H9 (cell line): Measurements from ENCODE around the gene RANBP17. TPM values are rescaled to one million over a fixed set of nuclear protein-coding genes. Genes with fewer than 3 reads are reported as not detected.

Experiments used
- DNase-seq: peaks from one replicate; pipeline ENCODE4 v3.0.0-alpha.2; 2017
- H2AFZ ChIP-seq: one replicate; pipeline ENCODE4 v1.6.1; 2013; ENCODE audit warnings: mild to moderate bottlenecking, low read length, control low read depth, moderate library complexity
- H2AK5ac ChIP-seq: 2 replicates; pipeline ENCODE4 v1.6.1; 2013; ENCODE audit warnings: low read length, control low read depth, mixed read lengths; ENCODE audit not compliant: insufficient read length
- H2BK120ac ChIP-seq: one replicate; pipeline ENCODE4 v1.6.1; 2013; ENCODE audit warnings: low read depth, mild to moderate bottlenecking, low read length, control low read depth, inconsistent platforms; ENCODE audit not compliant: poor library complexity, severe bottlenecking
- H2BK12ac ChIP-seq: 2 replicates; pipeline ENCODE4 v1.6.1; 2013; ENCODE audit warnings: low read length, control low read depth, mixed read lengths, low read depth; ENCODE audit not compliant: insufficient read length
- H2BK15ac ChIP-seq: 2 replicates; pipeline ENCODE4 v1.6.1; 2013; ENCODE audit warnings: low read depth, low read length, control low read depth
- H2BK20ac ChIP-seq: one replicate; pipeline ENCODE4 v1.6.1; 2013; ENCODE audit warnings: low read depth, mild to moderate bottlenecking, low read length, control low read depth, inconsistent platforms; ENCODE audit not compliant: poor library complexity, severe bottlenecking
- H2BK5ac ChIP-seq: 2 replicates; pipeline ENCODE4 v1.6.1; 2013; ENCODE audit warnings: low read length, control low read depth, mixed read lengths; ENCODE audit not compliant: insufficient read length
- H3K14ac ChIP-seq: 2 replicates; pipeline ENCODE4 v1.6.1; 2013; ENCODE audit warnings: low read length, control low read depth; ENCODE audit not compliant: insufficient read depth
- H3K18ac ChIP-seq: 2 replicates; pipeline ENCODE4 v1.6.1; 2013; ENCODE audit warnings: low read depth, mild to moderate bottlenecking, mixed read lengths, low read length, control low read depth; ENCODE audit not compliant: insufficient read length
- H3K23ac ChIP-seq: 2 replicates; pipeline ENCODE4 v1.6.1; 2013; ENCODE audit warnings: low read length, control low read depth, mixed read lengths, low read depth; ENCODE audit not compliant: insufficient read length
- H3K23me2 ChIP-seq: 2 replicates; pipeline ENCODE4 v1.6.1; 2013; ENCODE audit warnings: low read depth, mild to moderate bottlenecking, mixed read lengths, low read length, control low read depth; ENCODE audit not compliant: insufficient read length, poor library complexity, severe bottlenecking
- H3K27ac ChIP-seq: 2 replicates; pipeline ENCODE4 v1.5.1; 2013; ENCODE audit warnings: low read length, control low read depth, mixed read lengths, low read depth; ENCODE audit not compliant: insufficient read length
- H3K27me3 ChIP-seq: 2 replicates; pipeline ENCODE4 v1.6.1; 2013; ENCODE audit warnings: low read length, control low read depth, inconsistent platforms; ENCODE audit not compliant: insufficient read depth
- H3K4ac ChIP-seq: 2 replicates; pipeline ENCODE4 v1.6.1; 2013; ENCODE audit warnings: low read depth, mild to moderate bottlenecking, control low read depth, inconsistent platforms, low read length, moderate library complexity
- H3K4me1 ChIP-seq: 2 replicates; pipeline ENCODE4 v1.6.1; 2013; ENCODE audit warnings: low read length, control low read depth, inconsistent platforms; ENCODE audit not compliant: insufficient read depth
- H3K4me2 ChIP-seq: 2 replicates; pipeline ENCODE4 v1.6.1; 2013; ENCODE audit warnings: low read length, control low read depth, mixed read lengths; ENCODE audit not compliant: insufficient read length, insufficient read depth
- H3K56ac ChIP-seq: 2 replicates; pipeline ENCODE4 v1.6.1; 2013; ENCODE audit warnings: low read depth, mild to moderate bottlenecking, mixed read lengths, low read length, control low read depth; ENCODE audit not compliant: insufficient read length
- H3K79me1 ChIP-seq: 2 replicates; pipeline ENCODE4 v1.6.1; 2013; ENCODE audit warnings: low read depth, mild to moderate bottlenecking, moderate library complexity, low read length, control low read depth, inconsistent platforms; ENCODE audit not compliant: insufficient read depth, poor library complexity, severe bottlenecking
- H3K79me2 ChIP-seq: 2 replicates; pipeline ENCODE4 v1.6.1; 2013; ENCODE audit warnings: low read length, control low read depth, inconsistent platforms; ENCODE audit not compliant: insufficient read depth
- H3K9ac ChIP-seq: 2 replicates; pipeline ENCODE4 v1.6.1; 2013; ENCODE audit warnings: low read length, control low read depth, mixed read lengths; ENCODE audit not compliant: insufficient read length; ENCODE audit errors: extremely low read depth
- H3K9me3 ChIP-seq: one replicate; pipeline ENCODE4 v1.6.1; 2013; ENCODE audit warnings: low read depth, low read length, inconsistent platforms; ENCODE audit not compliant: control insufficient read depth
- H3T11ph ChIP-seq: one replicate; pipeline ENCODE4 v1.6.1; 2013; ENCODE audit warnings: mild to moderate bottlenecking, low read length, control low read depth, inconsistent platforms
- H4K20me1 ChIP-seq: one replicate; pipeline ENCODE4 v1.6.1; 2013; ENCODE audit not compliant: control insufficient read depth, insufficient read length, insufficient read depth
- H4K5ac ChIP-seq: 2 replicates; pipeline ENCODE4 v1.6.1; 2013; ENCODE audit warnings: low read depth, mild to moderate bottlenecking, mixed read lengths, low read length, control low read depth; ENCODE audit not compliant: insufficient read length
- H4K8ac ChIP-seq: replicated peaks from 2 replicates; pipeline ENCODE4 v1.6.1; 2013; ENCODE audit warnings: low read length, control low read depth, mixed read lengths, low read depth; ENCODE audit not compliant: insufficient read length
- H4K91ac ChIP-seq: 2 replicates; pipeline ENCODE4 v1.6.1; 2013; ENCODE audit warnings: low read depth, mild to moderate bottlenecking, moderate library complexity, mixed read lengths, low read length, control low read depth; ENCODE audit not compliant: insufficient read length
- H3K27ac Mint-ChIP-seq, 3 experiments: 2 replicates in 2 of 3; 3 replicates in 1 of 3; pipeline ENCODE4 v1.8.0; 2020 to 2021; ENCODE audit warnings: mixed read lengths in 3 of 3, mild to moderate bottlenecking in 1 of 3, moderate library complexity in 1 of 3
- H3K27me3 Mint-ChIP-seq: 2 replicates; pipeline ENCODE4 v1.8.0; 2021; ENCODE audit warnings: low read depth, mild to moderate bottlenecking, moderate library complexity, mixed read lengths
- H3K36me3 Mint-ChIP-seq, 3 experiments: 2 replicates in 2 of 3; 3 replicates in 1 of 3; pipeline ENCODE4 v1.8.0; 2020 to 2021; ENCODE audit warnings: low read depth in 3 of 3, mixed read lengths in 3 of 3; ENCODE audit not compliant: insufficient read depth in 1 of 3
- H3K4me1 Mint-ChIP-seq, 2 experiments: 2 replicates each; pipeline ENCODE4 v1.8.0; 2020; ENCODE audit warnings: mixed read lengths in 2 of 2
- H3K4me3 Mint-ChIP-seq, 2 experiments: 2 replicates in 1 of 2; 3 replicates in 1 of 2; pipeline ENCODE4 v1.8.0; 2020 to 2021; ENCODE audit warnings: mild to moderate bottlenecking in 2 of 2, mixed read lengths in 2 of 2, moderate library complexity in 1 of 2
- H3K9me3 Mint-ChIP-seq, 2 experiments: 2 replicates in 1 of 2; 3 replicates in 1 of 2; pipeline ENCODE4 v1.8.0; 2020; ENCODE audit warnings: mild to moderate bottlenecking in 2 of 2, mixed read lengths in 2 of 2, moderate library complexity in 1 of 2
- total RNA-seq: library from RNA; stranded (reverse); gene quantifications from 2 replicates; pipeline ENCODE4 v1.2.1, GENCODE V29; 2021
- TF ChIP-seq, protein P1 (sequence below): fragments of 200-600 bp; sonication (generic); conservative IDR thresholded peaks from 3 replicates; pipeline ENCODE4 v1.8.0; 2021; ENCODE audit warnings: antibody characterized with exemption, mild to moderate bottlenecking

RANBP17 gene
- total RNA-seq, 1 experiment from 2014 or later = 16.5 TPM

- Histone ChIP-seq H3K9me3 (no peaks in the 10 kb centered on the region), H4K20me1 (no peaks in the 10 kb centered on the region), H3K27ac (no peak overlapping the region), H2BK120ac (no peak overlapping the region), H3K4ac (no peak overlapping the region), H2BK12ac (no peak overlapping the region), H3K18ac (no peak overlapping the region), H2BK15ac (no peak overlapping the region), H3K56ac (no peak overlapping the region), H4K5ac (no peak overlapping the region), H3K4me1 (0 out of 2 replicates have a peak, but pooled peaks cover 2% of the 10 kb centered on the region), H2AK5ac (no peak overlapping the region), H3K79me2 (no peaks in the 10 kb centered on the region), H3K23me2 (no peaks in the 10 kb centered on the region), H3K9ac (no peak overlapping the region), H3K4me2 (no peak overlapping the region), H3K27me3 (no peaks in the 10 kb centered on the region), H3K14ac (no peak overlapping the region), H2AFZ (no peak overlapping the region), H4K8ac (no peak overlapping the region), H4K91ac (no peak overlapping the region), H3T11ph (no peak overlapping the region), H2BK5ac (no peak overlapping the region), H2BK20ac (no peak overlapping the region), H3K23ac (no peak overlapping the region), H3K79me1 (no peaks in the 10 kb centered on the region)
- Mint-ChIP-seq H3K36me3 (no peaks in the 10 kb centered on the region), H3K4me3 (no peak overlapping the region), H3K27ac (no peak overlapping the region), H3K27me3 (no peaks in the 10 kb centered on the region), H3K4me1 (peaks cover 3 to 6% of the 10 kb centered on the region in 2 experiments; a peak in 1 of 4 replicates), H3K9me3 (no peaks in the 10 kb centered on the region)
- TF ChIP-seq, protein P1, sequence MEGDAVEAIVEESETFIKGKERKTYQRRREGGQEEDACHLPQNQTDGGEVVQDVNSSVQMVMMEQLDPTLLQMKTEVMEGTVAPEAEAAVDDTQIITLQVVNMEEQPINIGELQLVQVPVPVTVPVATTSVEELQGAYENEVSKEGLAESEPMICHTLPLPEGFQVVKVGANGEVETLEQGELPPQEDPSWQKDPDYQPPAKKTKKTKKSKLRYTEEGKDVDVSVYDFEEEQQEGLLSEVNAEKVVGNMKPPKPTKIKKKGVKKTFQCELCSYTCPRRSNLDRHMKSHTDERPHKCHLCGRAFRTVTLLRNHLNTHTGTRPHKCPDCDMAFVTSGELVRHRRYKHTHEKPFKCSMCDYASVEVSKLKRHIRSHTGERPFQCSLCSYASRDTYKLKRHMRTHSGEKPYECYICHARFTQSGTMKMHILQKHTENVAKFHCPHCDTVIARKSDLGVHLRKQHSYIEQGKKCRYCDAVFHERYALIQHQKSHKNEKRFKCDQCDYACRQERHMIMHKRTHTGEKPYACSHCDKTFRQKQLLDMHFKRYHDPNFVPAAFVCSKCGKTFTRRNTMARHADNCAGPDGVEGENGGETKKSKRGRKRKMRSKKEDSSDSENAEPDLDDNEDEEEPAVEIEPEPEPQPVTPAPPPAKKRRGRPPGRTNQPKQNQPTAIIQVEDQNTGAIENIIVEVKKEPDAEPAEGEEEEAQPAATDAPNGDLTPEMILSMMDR = no peak
- DNase-seq = no peak
Observed at GRCh38 chr5:171142617-171143016, 280.8 kb downstream of the RANBP17 start.
